HepG2 (cell line): ENCODE measurements around the gene RAG2.
"Not testable (repeated sequence)": the region's sequence is repeated elsewhere in the genome, so short reads cannot be mapped to it uniquely, and the experiment has no call there.

Source experiments
- BCL6 ChIP-seq: IDR thresholded peaks from 2 replicates; pipeline ENCODE4 v1.6.1; 2016; ENCODE audit warnings: missing genetic modification reagents, missing compliant biosample characterization
- EHMT2 ChIP-seq: fragments of 200-600 bp; sonication (generic); IDR thresholded peaks from 2 replicates; pipeline ENCODE4 v1.7.0; 2017; ENCODE audit warnings: antibody characterized with exemption, low read depth, low read length, borderline replicate concordance
- HIVEP1 ChIP-seq: sonication (generic); formaldehyde crosslinking; IDR thresholded peaks from 2 replicates; pipeline ENCODE4 v1.4.0; 2020; ENCODE audit warnings: mild to moderate bottlenecking, missing genetic modification reagents
- KAT8 ChIP-seq: IDR thresholded peaks from 2 replicates; pipeline ENCODE4 v1.6.1; 2016; ENCODE audit warnings: missing genetic modification reagents, missing compliant biosample characterization
- KDM3A ChIP-seq: IDR thresholded peaks from 2 replicates; pipeline ENCODE4 v1.6.1; 2018; ENCODE audit warnings: low read depth, missing compliant biosample characterization
- KLF11 ChIP-seq: IDR thresholded peaks from 2 replicates; pipeline ENCODE4 v1.6.1; 2016; ENCODE audit warnings: missing compliant biosample characterization
- NR2F2 ChIP-seq: IDR thresholded peaks from 2 replicates; pipeline ENCODE4 v1.6.1; 2012; ENCODE audit warnings: low read depth, inconsistent platforms, borderline replicate concordance
- POLR2A ChIP-seq, 2 experiments: IDR thresholded peaks; 2 replicates each; pipeline ENCODE4 v1.6.1; 2011; ENCODE audit warnings: low read depth in 2 of 2, low read length in 2 of 2, mild to moderate bottlenecking in 1 of 2, moderate library complexity in 1 of 2; ENCODE audit not compliant: insufficient read depth in 1 of 2
- RXRB ChIP-seq: IDR thresholded peaks from 2 replicates; pipeline ENCODE4 v1.6.1; 2016; ENCODE audit warnings: borderline replicate concordance, missing genetic modification reagents, missing compliant biosample characterization
- TF ChIP-seq, protein P1 (sequence below): sonication (generic); formaldehyde crosslinking; IDR thresholded peaks from 2 replicates; pipeline ENCODE4 v1.5.0; 2020; ENCODE audit warnings: mild to moderate bottlenecking, missing genetic modification reagents, moderate library complexity

DNA sequence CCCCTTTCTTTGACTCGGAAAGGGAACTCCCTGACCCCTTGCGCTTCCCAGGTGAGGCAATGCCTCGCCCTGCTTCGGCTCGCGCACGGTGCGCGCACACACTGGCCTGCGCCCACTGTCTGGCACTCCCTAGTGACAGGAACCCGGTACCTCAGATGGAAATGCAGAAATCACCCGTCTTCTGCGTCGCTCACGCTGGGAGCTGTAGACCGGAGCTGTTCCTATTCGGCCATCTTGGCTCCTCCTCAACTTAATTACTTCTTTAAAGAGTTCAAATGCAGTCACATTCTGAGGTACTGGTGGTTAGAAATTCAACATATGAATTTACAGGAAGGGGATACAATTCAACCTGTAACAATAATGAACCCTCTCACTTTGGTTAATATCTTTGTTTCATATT is 40.6 kb downstream of the RAG2 start:
- TF ChIP-seq KLF11; RXRB (CRISPR knock-in tag); HIVEP1; KDM3A (CRISPR knock-in tag); KAT8 (CRISPR knock-in tag); EHMT2; NR2F2; POLR2A (IDR thresholded peaks at IDR 0.05; ENCODE audit: insufficient read depth in 1 of 2, low read depth in 2 of 2, low read length in 2 of 2); BCL6 (CRISPR knock-in tag): not testable (repeated sequence)
- TF ChIP-seq, protein P1, sequence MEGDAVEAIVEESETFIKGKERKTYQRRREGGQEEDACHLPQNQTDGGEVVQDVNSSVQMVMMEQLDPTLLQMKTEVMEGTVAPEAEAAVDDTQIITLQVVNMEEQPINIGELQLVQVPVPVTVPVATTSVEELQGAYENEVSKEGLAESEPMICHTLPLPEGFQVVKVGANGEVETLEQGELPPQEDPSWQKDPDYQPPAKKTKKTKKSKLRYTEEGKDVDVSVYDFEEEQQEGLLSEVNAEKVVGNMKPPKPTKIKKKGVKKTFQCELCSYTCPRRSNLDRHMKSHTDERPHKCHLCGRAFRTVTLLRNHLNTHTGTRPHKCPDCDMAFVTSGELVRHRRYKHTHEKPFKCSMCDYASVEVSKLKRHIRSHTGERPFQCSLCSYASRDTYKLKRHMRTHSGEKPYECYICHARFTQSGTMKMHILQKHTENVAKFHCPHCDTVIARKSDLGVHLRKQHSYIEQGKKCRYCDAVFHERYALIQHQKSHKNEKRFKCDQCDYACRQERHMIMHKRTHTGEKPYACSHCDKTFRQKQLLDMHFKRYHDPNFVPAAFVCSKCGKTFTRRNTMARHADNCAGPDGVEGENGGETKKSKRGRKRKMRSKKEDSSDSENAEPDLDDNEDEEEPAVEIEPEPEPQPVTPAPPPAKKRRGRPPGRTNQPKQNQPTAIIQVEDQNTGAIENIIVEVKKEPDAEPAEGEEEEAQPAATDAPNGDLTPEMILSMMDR (CRISPR knock-in tag) = not testable (repeated sequence)
